Stomach smooth muscle (tissue), 2 donors: ENCODE data around the gene NEURL4.

Source experiments
- H3K27ac ChIP-seq: one replicate; pipeline ENCODE4 v1.7.0; 2013; ENCODE audit warnings: mild to moderate bottlenecking, low read length, inconsistent platforms
- H3K27me3 ChIP-seq, 2 donors: one replicate each; pipeline ENCODE4 v1.7.0; 2013; ENCODE audit warnings: low read length in 2 of 2; ENCODE audit not compliant: insufficient read depth in 2 of 2, control insufficient read depth in 1 of 2
- H3K36me3 ChIP-seq, 2 donors: one replicate each; pipeline ENCODE4 v1.7.0; 2013; ENCODE audit warnings: low read length in 2 of 2; ENCODE audit not compliant: control insufficient read depth in 2 of 2, insufficient read depth in 2 of 2
- H3K4me1 ChIP-seq: one replicate; pipeline ENCODE4 v1.7.0; 2013; ENCODE audit warnings: low read length; ENCODE audit not compliant: control insufficient read depth, insufficient read depth
- H3K4me3 ChIP-seq, 2 donors: one replicate each; pipeline ENCODE4 v1.7.0; 2013; ENCODE audit warnings: low read length in 2 of 2
- H3K9ac ChIP-seq, 2 donors: one replicate each; pipeline ENCODE4 v1.7.0; 2013; ENCODE audit warnings: low read length in 2 of 2, mild to moderate bottlenecking in 1 of 2
- H3K9me3 ChIP-seq, 2 donors: one replicate each; pipeline ENCODE4 v1.7.0; 2013; ENCODE audit warnings: low read length in 2 of 2; ENCODE audit not compliant: control insufficient read depth in 2 of 2
- donor health status: healthy.
- donor health status: Pancreatic carcinoma.

Gene NEURL4

GRCh38 chr17:7356756-7357155 is 27.6 kb upstream of the NEURL4 start:
- H3K36me3 ChIP-seq = no peaks in the 10 kb centered on the region
- H3K9ac ChIP-seq = no peak overlapping the region
- H3K27ac ChIP-seq = no peak overlapping the region
- H3K4me1 ChIP-seq = peaks cover 35% of the 10 kb centered on the region
- H3K9me3 ChIP-seq = no peaks in the 10 kb centered on the region
- peaks cover 0 to 3% of the 10 kb centered on the region in 2 donors for H3K27me3 ChIP-seq
- no peak overlapping the region for H3K4me3 ChIP-seq

- no peaks in the 10 kb centered on the region for H3K36me3 ChIP-seq
- H3K9ac ChIP-seq = no peak overlapping the region
- H3K4me1 ChIP-seq = peaks cover 38% of the 10 kb centered on the region
- peaks cover 0 to 3% of the 10 kb centered on the region in 2 donors for H3K27me3 ChIP-seq
- no peaks in the 10 kb centered on the region for H3K9me3 ChIP-seq
- no peak overlapping the region for H3K27ac ChIP-seq
- no peak overlapping the region for H3K4me3 ChIP-seq
Measured at GRCh38 chr17:7356072-7356549, 27.0 kb upstream of the NEURL4 start.

GRCh38 chr17:7355573-7355972 is 26.4 kb upstream of the NEURL4 start:
- peaks cover 0 to 3% of the 10 kb centered on the region in 2 donors for H3K27me3 ChIP-seq
- no peaks in the 10 kb centered on the region for H3K9me3 ChIP-seq
- no peak overlapping the region for H3K4me3 ChIP-seq
- no peak overlapping the region for H3K9ac ChIP-seq
- H3K36me3 ChIP-seq = no peaks in the 10 kb centered on the region
- peaks cover 43% of the 10 kb centered on the region for H3K4me1 ChIP-seq
- H3K27ac ChIP-seq = no peak overlapping the region

GRCh38 chr17:7355053-7355452 is 25.9 kb upstream of the NEURL4 start, which contains the start of gene TMEM95:
TMEM95 (plus strand) TSS chr17:7355156; CDS start chr17:7355205, 49 bp downstream.
- H3K36me3 ChIP-seq = no peaks in the 10 kb centered on the region
- H3K9me3 ChIP-seq = no peaks in the 10 kb centered on the region
- H3K9ac ChIP-seq = peak within 1 kb of the TSS in 1 of 2 donors; percentile 13
- H3K27ac ChIP-seq = peak within 1 kb of the TSS; percentile 2
- H3K27me3 ChIP-seq = peaks cover 0 to 3% of the 10 kb centered on the region in 2 donors
- peak within 1 kb of the TSS in 1 of 2 donors; percentile 29 for H3K4me3 ChIP-seq
- peaks cover 47% of the 10 kb centered on the region for H3K4me1 ChIP-seq

- Histone ChIP-seq H3K9ac (peak overlapping the region in 1 of 2 donors; percentile 13), H3K27me3 (peaks cover 0 to 3% of the 10 kb centered on the region in 2 donors), H3K4me1 (peaks cover 51% of the 10 kb centered on the region), H3K9me3 (no peaks in the 10 kb centered on the region), H3K27ac (peak overlapping the region; percentile 2), H3K4me3 (peak overlapping the region in 1 of 2 donors; percentile 29), H3K36me3 (no peaks in the 10 kb centered on the region)
Measured at GRCh38 chr17:7354262-7354843, 25.2 kb upstream of the NEURL4 start.

GRCh38 chr17:7352910-7353635 is 23.9 kb upstream of the NEURL4 start:
- Histone ChIP-seq H3K27me3 (peaks cover 0 to 3% of the 10 kb centered on the region in 2 donors), H3K27ac (peak overlapping the region; percentile 2), H3K9me3 (no peaks in the 10 kb centered on the region), H3K4me1 (peaks cover 56% of the 10 kb centered on the region), H3K4me3 (peak overlapping the region; percentile 87 to 90), H3K9ac (peak overlapping the region in 1 of 2 donors; percentile 85), H3K36me3 (no peaks in the 10 kb centered on the region)

- no peaks in the 10 kb centered on the region for H3K9me3 ChIP-seq
- H3K4me1 ChIP-seq = peaks cover 56% of the 10 kb centered on the region
- peak overlapping the region; percentile 87 to 90 for H3K4me3 ChIP-seq
- peaks cover 0 to 3% of the 10 kb centered on the region in 2 donors for H3K27me3 ChIP-seq
- H3K36me3 ChIP-seq = no peaks in the 10 kb centered on the region
- H3K9ac ChIP-seq = peak overlapping the region; percentile 82 to 85
- H3K27ac ChIP-seq = peak overlapping the region; percentile 96
Measured at GRCh38 chr17:7352503-7352889, 23.4 kb upstream of the NEURL4 start.

- H3K4me3 ChIP-seq = peak within 1 kb of the TSS; percentile 87 to 90
- no peaks in the 10 kb centered on the region for H3K36me3 ChIP-seq
- peaks cover 0 to 3% of the 10 kb centered on the region in 2 donors for H3K27me3 ChIP-seq
- H3K9ac ChIP-seq = peak within 1 kb of the TSS; percentile 85 to 88
- H3K4me1 ChIP-seq = peaks cover 56% of the 10 kb centered on the region
- H3K9me3 ChIP-seq = no peaks in the 10 kb centered on the region
- H3K27ac ChIP-seq = peak within 1 kb of the TSS; percentile 96
Measured at GRCh38 chr17:7351665-7352502, 22.7 kb upstream of the NEURL4 start, which contains the start of gene KCTD11. KCTD11 (plus strand) TSS chr17:7352162.

GRCh38 chr17:7348478-7349242 is 19.5 kb upstream of the NEURL4 start:
- H3K27me3 ChIP-seq = peaks cover 3 to 4% of the 10 kb centered on the region in 2 donors
- no peak overlapping the region for H3K27ac ChIP-seq
- H3K9ac ChIP-seq = no peak overlapping the region
- H3K4me1 ChIP-seq = peaks cover 37% of the 10 kb centered on the region
- H3K36me3 ChIP-seq = no peaks in the 10 kb centered on the region
- H3K4me3 ChIP-seq = no peak overlapping the region
- no peaks in the 10 kb centered on the region for H3K9me3 ChIP-seq
